ENCODE results near the gene GHR.

Gene GHR

DNA sequence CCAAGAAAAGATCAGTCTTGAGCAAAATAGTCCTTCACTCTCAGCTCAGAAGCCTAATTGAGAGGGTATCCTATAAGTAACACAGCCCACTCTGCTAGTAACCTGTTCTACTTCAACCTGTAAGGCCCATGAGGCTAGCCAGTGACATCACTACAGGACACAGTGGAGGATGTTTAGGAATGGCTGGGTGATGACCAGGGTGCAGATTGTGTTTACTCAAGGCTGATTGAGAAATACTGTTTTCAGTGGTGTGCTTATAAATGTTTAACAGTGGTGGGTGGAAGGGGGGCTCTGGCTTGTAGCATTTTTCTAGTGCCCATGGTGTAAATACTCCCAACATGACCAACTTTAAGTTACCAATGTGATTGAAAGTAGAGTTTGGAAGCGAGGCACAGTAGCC, 173.6 kb downstream of the GHR start:
- in situ Hi-C loops (cut with MboI; ENCODE audit: low sequenced_read_pairs), result no loop called here

DNA sequence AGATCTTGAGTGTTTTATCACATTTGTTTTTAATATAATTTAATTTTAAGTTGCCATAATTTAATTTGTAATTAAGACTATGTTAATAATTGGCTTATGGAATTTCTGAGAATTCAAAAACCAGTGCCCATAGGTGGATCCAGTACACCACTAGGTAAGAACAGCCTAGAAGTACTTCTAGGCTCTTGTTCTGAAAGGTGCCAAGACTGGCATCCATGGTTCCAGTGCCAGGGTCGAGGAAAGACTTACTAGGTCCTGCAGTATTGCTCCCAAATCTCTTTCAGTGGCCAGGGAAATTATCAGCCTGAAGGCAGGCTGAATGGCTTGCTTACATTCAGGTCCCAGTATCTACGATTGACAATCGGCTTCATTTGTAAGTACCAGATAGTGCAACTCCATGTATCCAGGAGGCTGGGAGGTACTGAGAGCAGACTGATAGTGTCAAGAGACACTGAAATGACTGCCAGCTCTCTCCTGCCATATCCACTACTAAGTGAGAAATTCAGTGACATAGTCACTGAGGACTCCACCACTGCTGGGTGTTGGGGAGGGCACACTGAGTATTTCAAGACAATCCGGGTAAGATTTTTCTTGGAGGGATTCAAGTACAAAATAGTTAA, 174.2 kb downstream of the GHR start:
- in situ Hi-C loops (cut with MboI; ENCODE audit: low sequenced_read_pairs), result no loop called here

DNA sequence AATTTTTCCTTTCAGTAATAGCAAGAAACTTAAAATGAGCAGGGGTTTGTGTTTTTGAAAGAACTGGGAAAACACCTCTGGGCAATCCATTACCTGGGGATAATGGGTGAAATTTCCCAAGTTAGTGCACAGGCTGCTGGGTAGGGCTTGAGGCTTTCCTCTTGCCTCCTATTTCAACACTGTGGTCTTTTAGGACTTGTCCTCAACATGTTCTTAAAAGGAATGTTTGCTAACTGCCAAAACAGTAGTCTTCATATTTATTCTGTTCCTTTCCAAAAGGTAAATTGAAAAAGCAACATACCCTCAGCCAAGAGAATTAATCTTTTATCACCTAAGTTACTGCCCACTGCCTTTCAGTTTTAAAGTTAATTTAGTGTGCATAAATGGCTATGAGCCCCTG, 175.1 kb downstream of the GHR start:
- in situ Hi-C loops (cut with MboI; ENCODE audit: low sequenced_read_pairs), result no loop called here

DNA sequence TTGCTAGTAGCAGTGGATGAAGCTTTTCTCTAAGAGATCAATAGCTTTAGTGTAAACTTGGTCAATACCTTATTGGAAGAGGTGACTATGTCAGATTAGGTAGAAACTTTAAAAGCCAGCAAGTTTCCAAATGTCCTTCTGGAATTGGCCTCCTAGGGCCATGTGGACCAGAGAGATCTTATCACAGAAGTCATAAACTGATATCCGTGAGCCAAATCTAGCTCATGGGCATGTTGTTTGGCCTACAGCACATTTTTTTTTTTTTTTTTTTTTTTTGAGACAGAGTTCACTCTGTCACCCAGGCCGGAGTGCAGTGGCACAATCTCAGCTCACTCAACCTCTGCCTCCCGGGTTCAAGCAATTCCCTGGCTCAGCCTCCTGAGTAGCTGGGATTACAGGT, 175.9 kb downstream of the GHR start:
- in situ Hi-C loops (cut with MboI; ENCODE audit: low sequenced_read_pairs), result no loop called here

DNA sequence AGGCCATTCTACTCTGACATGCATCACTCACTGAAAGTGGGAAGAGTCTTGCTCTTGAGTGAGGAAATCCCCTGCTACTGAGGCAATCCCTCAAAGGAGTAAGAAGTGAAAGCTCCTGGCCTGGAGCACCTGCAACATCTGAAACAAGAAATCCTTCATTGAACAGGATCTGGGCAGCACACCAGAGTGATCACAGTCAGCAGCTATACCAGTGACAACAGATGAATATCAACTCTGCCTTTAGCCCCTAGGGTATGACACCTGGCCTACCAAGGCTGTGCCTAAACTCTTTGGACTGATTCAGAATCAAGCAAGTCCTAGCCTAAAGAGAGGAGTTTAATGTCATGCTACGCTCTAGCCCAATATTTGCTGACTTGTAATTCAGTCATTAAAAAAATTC, 177.2 kb downstream of the GHR start:
- in situ Hi-C loops (cut with MboI; ENCODE audit: low sequenced_read_pairs), result no loop called here

DNA sequence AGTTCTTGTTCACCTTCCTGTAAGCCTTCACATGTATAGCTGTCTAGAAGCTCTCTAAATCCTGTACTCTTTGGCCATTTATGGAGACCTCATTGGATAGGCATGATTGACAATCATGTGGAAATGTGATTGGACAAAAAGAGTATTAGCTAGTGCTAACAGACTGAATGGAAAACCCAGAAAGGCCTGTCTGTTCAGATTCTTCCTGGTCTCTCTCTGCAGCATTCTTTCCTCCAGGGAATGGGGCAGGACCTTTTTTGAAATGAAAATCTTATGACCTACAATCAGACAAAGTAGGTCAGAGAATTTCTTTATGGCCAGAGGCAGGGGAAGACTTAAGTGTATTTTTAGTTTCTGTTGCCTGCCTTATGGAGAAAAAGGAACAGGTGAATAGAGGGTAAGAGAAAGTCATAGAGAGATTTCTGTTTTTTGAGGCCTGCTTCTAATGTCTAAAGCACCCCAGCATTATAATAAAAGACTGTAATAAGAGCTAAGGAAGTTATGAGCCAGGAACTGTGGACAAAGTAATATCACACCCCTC, 181.0 kb downstream of the GHR start:
- in situ Hi-C loops (cut with MboI; ENCODE audit: low sequenced_read_pairs), result no loop called here

DNA sequence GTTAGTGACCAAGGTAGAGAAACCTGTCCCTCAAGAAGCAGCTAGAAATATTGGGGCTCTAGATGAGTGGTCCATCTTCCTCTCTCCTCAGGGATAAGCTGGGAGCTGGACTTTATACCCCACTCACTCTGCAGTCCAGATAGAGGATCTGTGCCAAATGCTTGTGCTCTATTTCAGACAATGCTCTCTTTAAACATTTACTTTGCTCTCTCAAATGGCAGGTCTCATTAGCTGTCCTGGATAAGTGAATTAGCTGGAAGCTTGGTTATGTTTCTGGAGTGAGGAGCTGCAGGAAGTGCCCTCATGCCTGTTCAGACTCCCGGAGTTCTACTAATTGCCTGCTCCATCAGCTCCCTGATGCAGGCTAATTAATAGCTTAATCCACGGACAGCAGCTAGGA, 182.3 kb downstream of the GHR start:
- in situ Hi-C loops (cut with MboI; ENCODE audit: low sequenced_read_pairs), result no loop called here

DNA sequence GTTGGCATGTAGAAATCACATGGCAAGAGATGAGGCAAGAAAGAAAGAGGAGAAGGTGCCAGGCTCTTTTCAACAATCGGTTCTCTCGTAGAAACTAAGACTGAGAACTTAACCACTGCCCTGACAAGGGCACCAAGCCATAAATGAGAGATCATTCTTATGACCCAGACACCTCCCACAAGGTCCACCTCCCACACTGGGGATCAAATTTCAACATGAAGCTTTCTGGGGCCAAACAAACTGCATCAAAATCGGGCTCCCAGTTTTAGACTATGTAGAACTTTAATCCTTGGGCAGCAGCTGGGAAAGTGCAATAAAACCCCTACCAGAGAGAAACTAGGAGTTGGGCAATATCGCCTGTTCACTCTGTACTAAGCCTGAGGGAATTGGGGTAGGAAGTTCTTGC, 183.2 kb downstream of the GHR start:
- in situ Hi-C loops (cut with MboI; ENCODE audit: low sequenced_read_pairs), result no loop called here

DNA sequence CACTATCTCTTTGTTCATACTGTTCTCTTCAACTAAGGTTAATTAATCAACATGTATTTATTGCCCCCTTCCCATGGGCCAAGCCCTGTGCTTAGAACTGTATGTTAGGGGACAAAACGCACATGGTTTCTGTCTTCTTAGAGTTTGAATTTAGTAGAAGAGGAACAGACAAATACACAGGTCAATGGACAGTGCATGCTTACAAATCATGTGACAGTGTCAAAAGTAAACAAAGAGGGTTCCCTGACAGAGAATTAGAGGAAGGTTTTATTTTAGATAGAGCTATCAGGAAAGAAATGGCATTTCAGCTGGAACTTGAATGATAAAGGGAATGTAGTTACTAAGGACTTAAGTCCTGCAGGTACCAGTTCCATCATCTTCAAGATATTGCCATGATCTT, 188.2 kb downstream of the GHR start:
- in situ Hi-C loops (cut with MboI; ENCODE audit: low sequenced_read_pairs), result no loop called here

DNA sequence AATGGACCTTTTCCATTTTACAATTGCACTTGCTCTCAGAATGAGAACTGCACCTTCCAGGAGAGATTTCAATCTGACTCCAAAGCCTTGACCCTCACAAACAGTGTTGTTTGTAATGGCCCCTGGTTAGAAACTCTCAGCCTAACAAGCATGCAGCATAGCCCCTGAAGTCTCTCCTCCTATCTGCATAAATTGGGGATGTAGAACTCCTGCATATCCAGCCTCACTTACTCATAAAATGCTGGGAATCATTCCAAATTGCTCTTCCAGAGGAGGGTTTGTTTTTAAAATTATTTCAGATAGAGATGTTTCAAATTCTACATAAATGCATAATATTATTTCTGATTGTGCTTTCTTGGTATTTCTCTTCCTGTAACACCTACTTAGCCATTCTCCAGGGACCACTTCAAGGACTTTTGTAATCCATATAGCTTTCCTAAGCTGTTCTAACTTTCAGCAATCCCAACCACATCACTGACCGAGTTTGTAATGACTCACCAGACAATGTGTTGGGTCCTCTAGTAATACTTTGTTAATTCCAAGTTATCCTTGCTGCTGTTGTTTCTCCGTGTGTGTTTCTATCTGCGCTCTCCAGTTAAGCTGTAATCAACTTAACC, 189.6 kb downstream of the GHR start:
- in situ Hi-C loops (cut with MboI; ENCODE audit: low sequenced_read_pairs), result no loop called here

DNA sequence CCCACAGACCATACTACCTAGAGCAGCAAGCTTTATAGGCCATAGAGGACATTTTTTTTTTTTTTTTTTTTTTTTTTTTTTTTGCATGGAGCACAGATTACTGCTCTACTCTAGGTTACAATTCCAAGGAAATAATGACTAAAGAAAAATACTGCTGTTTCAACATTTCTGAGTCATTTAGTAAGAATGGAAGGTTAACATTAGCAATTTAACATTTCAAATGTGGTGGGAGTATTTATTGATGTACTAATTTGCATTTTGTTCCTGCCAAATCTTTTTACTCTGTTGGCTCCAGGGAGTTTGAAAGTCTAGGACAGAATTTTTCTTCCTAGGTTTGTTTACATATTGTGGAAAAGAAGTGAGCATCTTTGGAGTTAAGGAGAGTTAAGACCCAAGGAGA, 191.3 kb downstream of the GHR start:
- in situ Hi-C loops (cut with MboI; ENCODE audit: low sequenced_read_pairs), result no loop called here

DNA sequence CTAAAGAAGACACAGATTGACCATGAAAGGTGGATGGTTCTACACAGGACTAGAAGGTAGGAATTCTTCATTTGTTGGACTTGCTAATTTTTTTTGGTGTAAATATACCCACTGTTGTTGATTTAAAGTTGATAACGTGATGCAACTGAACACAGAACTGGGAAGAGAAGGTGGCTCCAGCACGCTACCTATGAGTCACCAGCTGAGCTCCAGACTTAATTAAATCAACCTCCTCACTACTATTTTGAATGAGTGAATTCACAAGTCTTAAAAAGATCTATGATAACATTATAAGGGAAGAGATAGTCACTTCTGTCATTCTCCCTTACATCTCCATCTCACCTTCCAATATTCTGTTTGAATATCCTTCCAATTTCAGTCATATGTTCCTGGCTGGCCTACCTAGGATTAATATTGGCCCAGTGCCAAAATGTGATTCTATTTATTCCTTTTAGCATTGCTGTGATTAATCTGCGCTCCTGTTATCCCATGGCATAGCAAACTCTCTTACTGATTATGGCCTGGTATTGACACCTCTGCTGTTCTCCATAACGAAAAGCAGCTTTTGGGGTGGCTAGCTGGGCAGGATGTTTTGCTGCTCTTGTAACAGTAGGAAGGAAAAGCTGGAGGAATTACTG, 197.5 kb downstream of the GHR start:
- in situ Hi-C loops (cut with MboI; ENCODE audit: low sequenced_read_pairs), result no loop called here

DNA sequence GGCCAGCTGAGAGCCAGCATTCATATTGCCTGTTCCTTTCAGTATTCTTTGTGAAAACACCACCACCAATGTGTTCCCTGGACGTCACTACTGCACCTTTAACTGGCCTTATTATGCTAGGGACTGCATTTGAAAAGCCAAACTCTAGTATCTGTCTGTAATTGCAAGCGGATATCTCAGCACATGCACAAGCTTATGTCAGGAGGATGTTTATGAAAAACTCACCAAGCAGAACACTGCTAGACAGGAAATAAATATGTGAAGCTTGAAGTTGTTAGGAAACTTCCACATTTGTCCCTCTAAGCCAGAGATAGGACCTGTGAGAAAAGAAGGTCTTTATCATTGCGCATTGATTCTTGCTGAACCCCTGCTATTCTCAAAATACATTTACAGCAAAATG, 198.0 kb downstream of the GHR start:
- in situ Hi-C loops (cut with MboI; ENCODE audit: low sequenced_read_pairs), result no loop called here

DNA sequence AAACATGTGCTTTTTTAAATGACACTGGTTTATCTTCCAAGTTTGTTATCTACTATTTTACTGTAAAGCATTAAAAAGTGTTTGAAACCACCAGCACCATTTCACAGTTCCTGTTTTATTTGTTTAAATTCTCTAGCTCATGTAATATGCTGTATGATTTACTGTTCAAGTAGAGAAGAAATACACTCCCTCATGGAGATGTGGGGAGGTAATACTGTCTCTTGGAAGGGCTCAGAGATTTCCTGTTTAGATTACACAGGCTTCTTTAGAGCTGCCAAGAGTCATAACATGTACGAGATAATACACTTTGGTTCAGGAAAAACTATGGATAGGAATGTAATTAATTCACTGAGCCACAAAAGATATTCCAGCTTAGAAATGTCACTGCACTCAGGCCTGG, 198.4 kb downstream of the GHR start:
- in situ Hi-C loops (cut with MboI; ENCODE audit: low sequenced_read_pairs), result no loop called here

DNA sequence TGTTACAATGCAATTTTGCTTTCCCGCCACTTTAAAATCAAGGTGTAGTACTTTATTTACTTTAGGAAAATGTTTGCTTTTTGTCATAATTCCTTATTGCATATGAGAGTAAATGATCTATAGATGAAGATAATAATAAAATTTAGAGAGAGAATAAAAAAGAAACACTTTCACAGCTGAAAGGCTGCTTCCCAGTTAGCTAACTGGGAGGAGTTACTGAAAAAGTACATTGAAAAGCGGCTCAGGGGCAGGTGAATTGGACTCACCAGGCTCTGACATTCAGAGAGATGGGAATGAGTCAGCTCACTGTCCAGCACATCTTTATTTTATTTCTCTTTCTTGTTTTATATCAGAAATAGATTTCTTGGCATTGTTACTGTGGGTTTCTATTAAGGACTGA, 201.7 kb downstream of the GHR start:
- in situ Hi-C loops (cut with MboI; ENCODE audit: low sequenced_read_pairs), result no loop called here

DNA sequence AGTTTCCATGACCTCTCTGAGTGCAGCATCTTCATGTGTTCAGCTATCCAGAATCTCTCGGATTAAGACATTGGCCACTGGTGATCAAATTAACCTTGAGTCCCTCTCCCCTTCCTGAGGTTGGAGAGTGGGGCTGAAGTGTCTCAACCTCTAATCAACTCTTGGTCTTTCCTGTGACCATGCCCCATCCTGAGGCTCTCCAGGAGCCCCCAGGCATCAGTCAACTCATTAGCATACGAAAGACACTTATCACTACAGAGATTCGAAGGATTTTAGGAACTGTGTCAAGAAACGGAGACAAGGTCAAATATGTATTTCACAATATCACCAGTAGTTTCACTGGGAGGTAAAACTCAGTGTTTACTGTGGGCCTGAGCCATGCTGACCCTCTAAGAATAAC, 203.2 kb downstream of the GHR start:
- in situ Hi-C loops (cut with MboI; ENCODE audit: low sequenced_read_pairs), result no loop called here

DNA sequence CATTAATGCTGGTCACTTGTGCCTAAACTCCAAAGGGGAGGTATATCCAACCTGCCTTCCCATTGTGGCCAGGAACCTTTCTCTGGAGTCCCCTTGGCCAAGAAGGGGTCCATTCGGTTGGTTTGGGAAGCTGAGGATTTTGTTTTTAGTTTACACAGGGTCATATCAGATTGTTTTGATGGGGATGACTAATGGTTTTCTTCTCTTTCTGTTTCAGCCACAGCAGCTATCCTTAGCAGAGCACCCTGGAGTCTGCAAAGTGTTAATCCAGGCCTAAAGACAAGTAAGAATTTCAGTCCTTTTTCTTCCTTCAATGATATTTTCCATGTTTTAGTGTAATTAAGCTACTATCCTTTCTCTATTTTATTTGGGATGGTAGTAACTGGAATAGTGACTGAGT, 205.6 kb downstream of the GHR start:
- in situ Hi-C loops (cut with MboI; ENCODE audit: low sequenced_read_pairs), result no loop called here

DNA sequence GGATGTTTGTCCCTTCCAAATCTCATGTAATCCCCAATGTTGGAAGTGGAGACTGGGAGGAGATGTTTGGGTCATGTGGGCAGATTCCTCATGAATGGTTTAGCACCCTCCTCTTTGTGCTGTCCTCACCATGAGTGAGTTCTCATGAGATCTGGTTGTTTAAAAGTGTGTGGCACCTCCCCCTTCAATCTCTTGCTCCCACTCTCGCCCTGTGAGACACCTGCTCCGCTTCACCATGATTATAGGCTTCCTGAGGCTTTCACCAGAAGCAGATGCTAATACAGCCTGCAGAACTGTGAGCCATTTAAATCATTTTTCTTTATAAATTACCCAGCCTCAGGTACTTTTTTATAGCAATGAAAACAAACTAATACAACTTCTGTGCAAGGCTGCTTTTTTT, 206.0 kb downstream of the GHR start:
- in situ Hi-C loops (cut with MboI; ENCODE audit: low sequenced_read_pairs), result no loop called here

DNA sequence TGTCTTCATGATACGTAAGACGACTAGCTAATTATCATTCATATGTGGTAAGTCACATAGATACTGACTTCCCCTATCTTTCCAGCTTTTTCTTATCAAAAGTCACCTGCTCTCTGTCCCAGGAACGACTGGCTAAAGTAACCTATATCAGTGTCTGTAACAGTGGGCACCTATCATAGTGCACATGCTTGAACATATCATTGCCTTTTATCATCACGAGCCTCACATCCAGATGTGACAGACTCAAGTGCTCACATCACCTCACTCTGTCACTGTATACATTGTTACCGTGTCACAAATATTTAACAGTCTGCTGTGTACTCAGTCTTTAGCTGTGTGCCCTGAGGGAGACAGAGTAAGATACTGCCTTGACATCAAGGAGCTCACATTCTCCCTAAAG, 208.0 kb downstream of the GHR start:
- in situ Hi-C loops (cut with MboI; ENCODE audit: low sequenced_read_pairs), result no loop called here

DNA sequence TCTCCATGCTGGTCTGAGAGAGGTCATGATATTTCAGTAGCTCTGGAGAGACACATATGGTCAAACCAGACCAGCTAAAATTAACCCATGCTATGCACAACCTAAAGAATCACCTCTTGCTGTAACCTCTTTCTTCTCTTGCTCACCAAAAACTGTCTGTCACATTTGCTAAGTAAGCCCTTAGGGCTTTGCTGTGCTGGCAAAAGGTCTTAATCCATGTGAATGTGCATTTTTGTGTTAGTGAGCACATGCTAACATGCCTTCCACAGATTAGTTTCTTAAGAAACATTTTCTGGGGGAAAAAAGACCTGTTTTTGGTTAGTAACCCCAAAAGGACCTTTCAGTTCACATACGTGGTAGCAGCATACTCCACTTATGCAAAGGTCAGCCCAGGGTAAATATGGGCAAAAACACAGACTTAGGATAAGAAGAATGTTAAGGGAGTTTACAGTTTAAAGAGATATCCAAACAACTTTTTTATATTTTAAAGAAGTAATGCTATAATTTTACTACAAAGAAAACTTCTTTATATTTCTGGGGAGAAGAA, 209.2 kb downstream of the GHR start:
- in situ Hi-C loops (cut with MboI; ENCODE audit: low sequenced_read_pairs), result no loop called here

DNA sequence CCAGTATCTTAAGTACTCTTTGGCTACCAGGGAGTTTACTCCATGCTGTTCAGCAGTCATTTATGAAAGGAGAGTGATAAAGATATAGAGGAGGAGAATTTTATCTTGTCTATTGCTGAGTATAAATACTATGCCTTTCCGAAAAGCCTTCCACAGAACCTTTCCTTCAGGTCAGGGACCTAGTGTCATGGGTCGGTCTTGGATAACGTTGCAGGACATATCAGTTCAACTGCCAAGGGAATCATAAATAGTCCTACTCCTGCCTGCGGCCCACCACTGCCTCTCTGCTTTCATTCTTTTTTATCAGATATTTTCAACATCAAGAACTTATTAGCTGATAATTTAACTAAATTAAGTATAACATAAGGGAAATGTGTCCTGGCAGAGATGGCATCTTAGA, 211.3 kb downstream of the GHR start:
- in situ Hi-C loops (cut with MboI; ENCODE audit: low sequenced_read_pairs), result no loop called here

DNA sequence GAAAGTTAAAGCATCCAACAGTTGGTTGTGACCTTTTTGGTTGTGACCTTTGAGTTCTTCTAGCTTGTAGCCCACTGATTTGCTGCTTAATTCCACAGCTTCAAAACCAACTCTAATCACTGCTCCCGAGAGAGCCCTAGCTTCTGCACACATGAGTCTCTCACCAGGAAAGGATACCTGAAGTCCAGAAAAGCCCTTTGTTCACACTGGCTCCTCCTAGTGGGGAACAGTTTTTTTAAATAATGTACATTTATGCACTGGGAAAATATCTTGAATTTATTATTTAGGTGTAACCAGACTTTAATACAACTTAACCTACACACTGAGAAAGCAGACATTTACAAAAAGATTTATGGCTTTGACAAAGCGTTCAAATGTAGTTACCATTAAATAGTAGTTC, 213.2 kb downstream of the GHR start:
- in situ Hi-C loops (cut with MboI; ENCODE audit: low sequenced_read_pairs), result no loop called here

All from HL-60/S4 (cell line).